Esophagus (tissue), 2 donors: ENCODE measurements around the gene AQP12A. TPM values are rescaled to one million over a fixed set of nuclear protein-coding genes. Genes with fewer than 3 reads are reported as not detected.

ENCODE experiments used
- H3K27ac ChIP-seq, 2 donors: one replicate each; pipeline ENCODE4 v1.5.1; 2013; ENCODE audit warnings: low read depth in 2 of 2, mild to moderate bottlenecking in 2 of 2, inconsistent platforms in 1 of 2, low read length in 1 of 2, moderate library complexity in 1 of 2
- H3K27me3 ChIP-seq, 2 donors: one replicate each; pipeline ENCODE4 v1.6.1; 2013; ENCODE audit warnings: low read length in 2 of 2, control low read depth in 1 of 2, mild to moderate bottlenecking in 1 of 2; ENCODE audit not compliant: insufficient read depth in 2 of 2, control insufficient read depth in 1 of 2
- H3K36me3 ChIP-seq, 2 donors: one replicate each; pipeline ENCODE4 v1.6.1; 2013; ENCODE audit warnings: low read length in 1 of 2; ENCODE audit not compliant: control insufficient read depth in 2 of 2, insufficient read depth in 2 of 2
- H3K4me1 ChIP-seq, 2 donors: one replicate each; pipeline ENCODE4 v1.6.1; 2013; ENCODE audit warnings: low read length in 1 of 2; ENCODE audit not compliant: control insufficient read depth in 2 of 2, insufficient read depth in 2 of 2
- H3K4me3 ChIP-seq, 2 donors: one replicate each; pipeline ENCODE4 v1.5.1; 2013; ENCODE audit warnings: low read length in 2 of 2, mild to moderate bottlenecking in 2 of 2, low read depth in 1 of 2, moderate library complexity in 1 of 2
- H3K9me3 ChIP-seq, 2 donors: one replicate each; pipeline ENCODE4 v1.6.1; 2013; ENCODE audit warnings: mild to moderate bottlenecking in 2 of 2, low read depth in 1 of 2, low read length in 1 of 2, moderate library complexity in 1 of 2; ENCODE audit not compliant: control insufficient read depth in 2 of 2, insufficient read depth in 1 of 2
- WGBS, 2 donors: extraction: QIAGEN DNeasy Blood & Tissue Kit; methylation state at CpG; one replicate each; pipeline ENCODE4 v1.1.7; 2013; 5-methylcytosine and 5-hydroxymethylcytosine counted together
- polyA plus RNA-seq, 2 donors: library from polyadenylated mRNA; stranded (reverse); fragments of 200-250 nt; gene quantifications; one replicate each; pipeline ENCODE4 v1.2.3, GENCODE V29; 2013
- donor health status: healthy with polysubstance abuse.
- donor health status: Bipolar disorder and iron deficiency.

AQP12A gene
- polyA plus RNA-seq, 2 donors = not detected

GRCh38 chr2:240704651-240705050 lies 13.0 kb downstream of the AQP12A start:
- Histone ChIP-seq H3K4me1 (no peaks in the 10 kb centered on the region), H3K4me3 (no peak overlapping the region), H3K27me3 (no peaks in the 10 kb centered on the region), H3K27ac (no peak overlapping the region), H3K36me3 (no peaks in the 10 kb centered on the region), H3K9me3 (no peaks in the 10 kb centered on the region)
- 58 to 59% methylated on average over 19 of the region's 19 CpGs for WGBS, 2 donors

- H3K9me3 ChIP-seq = no peaks in the 10 kb centered on the region
- no peak overlapping the region for H3K27ac ChIP-seq
- no peaks in the 10 kb centered on the region for H3K4me1 ChIP-seq
- no peaks in the 10 kb centered on the region for H3K36me3 ChIP-seq
- H3K27me3 ChIP-seq = no peaks in the 10 kb centered on the region
- 71 to 76% methylated on average over 12 of the region's 12 CpGs for WGBS, 2 donors
- H3K4me3 ChIP-seq = no peak overlapping the region
These were observed 13.6 kb downstream of the AQP12A start for GRCh38 chr2:240705204-240705791.

- no peaks in the 10 kb centered on the region for H3K36me3 ChIP-seq
- 49 to 59% methylated on average over 15 of the region's 15 CpGs for WGBS, 2 donors
- H3K4me3 ChIP-seq = no peak overlapping the region
- no peak overlapping the region for H3K27ac ChIP-seq
- no peaks in the 10 kb centered on the region for H3K4me1 ChIP-seq
- no peaks in the 10 kb centered on the region for H3K9me3 ChIP-seq
- no peaks in the 10 kb centered on the region for H3K27me3 ChIP-seq
These were observed 15.5 kb downstream of the AQP12A start for GRCh38 chr2:240707043-240707756.

GRCh38 chr2:240707821-240708220 lies 16.2 kb downstream of the AQP12A start:
- Histone ChIP-seq H3K27me3 (no peaks in the 10 kb centered on the region), H3K4me1 (no peaks in the 10 kb centered on the region), H3K36me3 (no peaks in the 10 kb centered on the region), H3K27ac (no peak overlapping the region), H3K4me3 (no peak overlapping the region), H3K9me3 (no peaks in the 10 kb centered on the region)
- 57 to 65% methylated on average over 10 of the region's 10 CpGs for WGBS, 2 donors

GRCh38 chr2:240708457-240708856 lies 16.8 kb downstream of the AQP12A start:
- Histone ChIP-seq H3K4me1 (no peaks in the 10 kb centered on the region), H3K27ac (no peak overlapping the region), H3K27me3 (no peaks in the 10 kb centered on the region), H3K36me3 (no peaks in the 10 kb centered on the region), H3K4me3 (no peak overlapping the region), H3K9me3 (no peaks in the 10 kb centered on the region)
- WGBS, 2 donors = 73 to 75% methylated on average over 7 of the region's 7 CpGs

GRCh38 chr2:240711296-240711695 lies 19.6 kb downstream of the AQP12A start:
- Histone ChIP-seq H3K9me3 (no peaks in the 10 kb centered on the region), H3K27ac (no peak overlapping the region), H3K4me1 (peaks cover 0 to 4% of the 10 kb centered on the region in 2 donors), H3K27me3 (no peaks in the 10 kb centered on the region), H3K4me3 (no peak overlapping the region), H3K36me3 (no peaks in the 10 kb centered on the region)
- 84 to 93% methylated on average over 9 of the region's 9 CpGs for WGBS, 2 donors

GRCh38 chr2:240711701-240712100 lies 20.0 kb downstream of the AQP12A start:
- 76 to 81% methylated on average over 5 of the region's 5 CpGs for WGBS, 2 donors
- H3K27ac ChIP-seq = no peak overlapping the region
- H3K9me3 ChIP-seq = no peaks in the 10 kb centered on the region
- peaks cover 0 to 4% of the 10 kb centered on the region in 2 donors for H3K4me1 ChIP-seq
- H3K4me3 ChIP-seq = no peak overlapping the region
- H3K36me3 ChIP-seq = no peaks in the 10 kb centered on the region
- no peaks in the 10 kb centered on the region for H3K27me3 ChIP-seq

GRCh38 chr2:240712121-240712520 lies 20.5 kb downstream of the AQP12A start:
- Histone ChIP-seq H3K4me3 (no peak overlapping the region), H3K36me3 (no peaks in the 10 kb centered on the region), H3K27ac (no peak overlapping the region), H3K4me1 (peaks cover 0 to 4% of the 10 kb centered on the region in 2 donors), H3K9me3 (no peaks in the 10 kb centered on the region), H3K27me3 (no peaks in the 10 kb centered on the region)
- 92% methylated on average over 9 of the region's 9 CpGs for WGBS, 2 donors

GRCh38 chr2:240713071-240713927 lies 21.6 kb downstream of the AQP12A start:
- WGBS, 2 donors = 86 to 87% methylated on average over 25 of the region's 25 CpGs
- H3K4me3 ChIP-seq = no peak overlapping the region
- H3K9me3 ChIP-seq = no peaks in the 10 kb centered on the region
- H3K36me3 ChIP-seq = no peaks in the 10 kb centered on the region
- H3K27me3 ChIP-seq = no peaks in the 10 kb centered on the region
- peaks cover 0 to 4% of the 10 kb centered on the region in 2 donors for H3K4me1 ChIP-seq
- no peak overlapping the region for H3K27ac ChIP-seq
